Heart right ventricle (tissue), 16 donors: Measurements from ENCODE around the gene PRKCQ. TPM values are rescaled to one million over a fixed set of nuclear protein-coding genes. Genes with fewer than 3 reads are reported as not detected.

Experiments used
- ATAC-seq, 8 donors: fragments of 200-7000 bp; cut with Tn5 transposase; one replicate each; pipeline ENCODE4 v1.9.1; 2020; ENCODE audit warnings: mild to moderate bottlenecking in 8 of 8, moderate library complexity in 8 of 8, moderate number of reproducible peaks in 1 of 8
- DNase-seq, 2 donors: peaks; one replicate each; pipeline ENCODE4 v3.0.0-alpha.2; 2020
- H3K27ac ChIP-seq, 10 donors: fragments of 200-600 bp; sonication (generic) in 2 of 10; one replicate each; pipeline versions ENCODE4 v1.5.0 to v1.8.0; 2020 to 2022; ENCODE audit warnings: mild to moderate bottlenecking in 3 of 10
- H3K27me3 ChIP-seq, 7 donors: fragments of 200-600 bp; one replicate each; pipeline ENCODE4 v1.8.0; 2021 to 2022; ENCODE audit warnings: mild to moderate bottlenecking in 2 of 7
- H3K36me3 ChIP-seq, 9 donors: fragments of 200-600 bp; sonication (generic) in 1 of 9; one replicate each; pipeline versions ENCODE4 v1.5.0 to v1.8.0; 2020 to 2022; ENCODE audit warnings: mild to moderate bottlenecking in 2 of 9
- H3K4me1 ChIP-seq, 9 donors: fragments of 200-600 bp; sonication (generic) in 1 of 9; one replicate each; pipeline versions ENCODE4 v1.5.0 to v1.8.0; 2020 to 2022; ENCODE audit warnings: mild to moderate bottlenecking in 4 of 9
- H3K4me3 ChIP-seq, 10 donors: fragments of 200-600 bp; sonication (generic) in 2 of 10; one replicate each; pipeline versions ENCODE4 v1.5.0 to v1.8.0; 2020 to 2022; ENCODE audit warnings: mild to moderate bottlenecking in 7 of 10, moderate library complexity in 2 of 10
- H3K9me3 ChIP-seq, 11 donors: fragments of 200-600 bp in 10 of 11; sonication (generic) in 2 of 11; one replicate each; pipeline versions ENCODE4 v1.5.0 to v1.8.0; 2013 to 2022; ENCODE audit warnings: mild to moderate bottlenecking in 2 of 11, control low read depth in 1 of 11, moderate library complexity in 1 of 11
- WGBS, 2 donors: extraction: QIAGEN DNeasy Blood & Tissue Kit; methylation state at CpG; one replicate each; pipeline ENCODE4 v1.1.7; 2013; ENCODE audit warnings: inconsistent platforms in 1 of 2; 5-methylcytosine and 5-hydroxymethylcytosine counted together
- intact Hi-C, 10 donors: fragments of 100-400 bp; cut with DNase I; formaldehyde crosslinking; loops; one replicate each; pipeline versions ENCODE4 v1.11.1 to v1.14.2; 2022
- long read RNA-seq, 3 donors: library from polyadenylated mRNA; unstranded; transcript quantifications; one replicate each; pipeline ENCODE4 v2.0.0, GENCODE V29; 2020 to 2021
- polyA plus RNA-seq, 2 donors: library from polyadenylated mRNA; stranded (reverse); fragments of 200-250 nt; gene quantifications; one replicate each; pipeline ENCODE4 v1.2.3, GENCODE V29; 2013
- total RNA-seq, 10 donors: library from RNA; stranded (reverse); fragmentation: NEBNext Ultra II Directional in 3 of 10; extraction: Animal tissue kit (Norgen Biotek cat#: 25700) in 3 of 10; gene quantifications; one replicate each; pipeline versions ENCODE4 v1.2.1 to v1.2.4, GENCODE V29; 2021 to 2023
- TF ChIP-seq, protein P1 (sequence below), 9 donors: fragments of 200-600 bp; sonication (generic) in 2 of 9; IDR thresholded peaks; one replicate each; pipeline versions ENCODE4 v1.5.0 to v1.8.0; 2021 to 2022; ENCODE audit warnings: antibody characterized with exemption in 9 of 9, mild to moderate bottlenecking in 5 of 9, moderate library complexity in 1 of 9
- donor health status: Arrhythmogenic right ventricular cardiomyopathy.
- donor health status: ischemic (EF 13 %, LVEDD 7.1; RV severe dilation, severe dysfunction).
- donor health status: healthy with polysubstance abuse.
- donor health status: DM: no; HTN: yes; CAD: no.
- donor health status: DM: no; HTN: no; CAD: no.
- donor health status: ischemic (EF 25% LVEDD 6.9; RV normal size, moderate dysfunction).
- donor health status: ischemic (EF 25% LVEDD 5.7; RV mildly dilated, moderate dysfunction).
- donor health status: healthy.
- donor health status: DM: yes; HTN: yes; CAD: no.
- donor health status: Ischemic cardiomyopathy.
- donor health status: ischemic (EF 35%, LVEDD 5.7; RV mildly dilated, moderate dysfunction).
- donor health status: nonischemic (EF 11% LVEDD 7.7; RV severe dilation, severe dysfunction).
- donor health status: DM: yes; HTN: yes; CAD: no.
- donor health status: PGD.
- donor health status: ischemic (EF 29% LVEDD 5.4; RV normal size, mild dysfunction).
- donor health status: nonischemic (EF 23%, LVEDD 6.1; RV moderate dilation, normal function).

The PRKCQ gene
- 1 to 10 TPM in 2 of 10 donors, under 1 TPM in 7, not detected in 1; 0.15 to 2.0 (median 0.31) TPM for total RNA-seq
- under 1 TPM in 1 of 2 donors, not detected in 1; 0.04 TPM for polyA plus RNA-seq
- long read RNA-seq, donor 1, result 0 reads
- long read RNA-seq, donor 2, partial matches to known transcripts, result 0 of 1 reads
- long read RNA-seq, donor 2, other reads (novel, unspliced or antisense), result 1 of 1 reads
- long read RNA-seq, donor 3, partial matches to known transcripts, result 1 of 1 reads
- long read RNA-seq, donor 3, other reads (novel, unspliced or antisense), result 0 of 1 reads

DNA sequence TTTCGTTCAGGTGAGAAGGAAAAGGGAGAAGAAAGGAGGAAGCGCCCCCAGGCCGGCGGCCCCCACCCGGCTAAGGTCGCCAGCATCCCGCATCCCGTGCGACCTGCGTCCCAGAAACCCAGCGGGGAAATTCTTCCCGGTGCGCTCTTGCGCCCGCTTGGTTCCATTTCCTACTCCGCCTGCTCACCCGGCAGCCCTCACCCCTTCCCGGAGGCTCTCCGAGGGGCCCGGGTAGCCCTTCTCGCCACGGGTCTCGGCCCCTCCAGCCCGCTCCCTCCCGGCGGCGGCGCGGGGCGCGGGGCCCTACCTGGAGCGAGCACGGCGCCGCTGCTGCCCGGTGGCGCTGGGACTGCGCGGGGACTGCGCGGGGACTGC lies at the start of gene PRKCQ:
Gene PRKCQ (minus strand): TSS at position 373 of the 375 bp plus-strand sequence. CDS start 65,141 bp downstream, outside the sequence.
- DNase-seq (no peak), ATAC-seq (peak in 2 of 8 donors; percentile 17 to 38)
- peaks cover 0 to 72% (median 39%) of the 10 kb centered on the region in 7 donors for H3K27me3 ChIP-seq
- TF ChIP-seq, protein P1, sequence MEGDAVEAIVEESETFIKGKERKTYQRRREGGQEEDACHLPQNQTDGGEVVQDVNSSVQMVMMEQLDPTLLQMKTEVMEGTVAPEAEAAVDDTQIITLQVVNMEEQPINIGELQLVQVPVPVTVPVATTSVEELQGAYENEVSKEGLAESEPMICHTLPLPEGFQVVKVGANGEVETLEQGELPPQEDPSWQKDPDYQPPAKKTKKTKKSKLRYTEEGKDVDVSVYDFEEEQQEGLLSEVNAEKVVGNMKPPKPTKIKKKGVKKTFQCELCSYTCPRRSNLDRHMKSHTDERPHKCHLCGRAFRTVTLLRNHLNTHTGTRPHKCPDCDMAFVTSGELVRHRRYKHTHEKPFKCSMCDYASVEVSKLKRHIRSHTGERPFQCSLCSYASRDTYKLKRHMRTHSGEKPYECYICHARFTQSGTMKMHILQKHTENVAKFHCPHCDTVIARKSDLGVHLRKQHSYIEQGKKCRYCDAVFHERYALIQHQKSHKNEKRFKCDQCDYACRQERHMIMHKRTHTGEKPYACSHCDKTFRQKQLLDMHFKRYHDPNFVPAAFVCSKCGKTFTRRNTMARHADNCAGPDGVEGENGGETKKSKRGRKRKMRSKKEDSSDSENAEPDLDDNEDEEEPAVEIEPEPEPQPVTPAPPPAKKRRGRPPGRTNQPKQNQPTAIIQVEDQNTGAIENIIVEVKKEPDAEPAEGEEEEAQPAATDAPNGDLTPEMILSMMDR (IDR thresholded peaks at IDR 0.05), result no peak
- H3K4me1 ChIP-seq, result peaks cover 0 to 23% (median 4%) of the 10 kb centered on the region in 9 donors
- no peaks in the 10 kb centered on the region for H3K9me3 ChIP-seq
- H3K36me3 ChIP-seq, result no peaks in the 10 kb centered on the region
- WGBS, 2 donors, result 1% methylated on average over 39 to 41 of the region's 41 CpGs
- intact Hi-C loops, result loop anchor here in 5 of 10 donors (5.0 to 10.0 kb wide), 5 partner anchors 65 to 105 kb away; no protein-coding TSS in a partner anchor
- peak within 1 kb of the TSS in 2 of 10 donors; percentile 25 to 90 for H3K27ac ChIP-seq
- peak within 1 kb of the TSS in 9 of 10 donors; percentile 44 to 73 (median 52) for H3K4me3 ChIP-seq

DNA sequence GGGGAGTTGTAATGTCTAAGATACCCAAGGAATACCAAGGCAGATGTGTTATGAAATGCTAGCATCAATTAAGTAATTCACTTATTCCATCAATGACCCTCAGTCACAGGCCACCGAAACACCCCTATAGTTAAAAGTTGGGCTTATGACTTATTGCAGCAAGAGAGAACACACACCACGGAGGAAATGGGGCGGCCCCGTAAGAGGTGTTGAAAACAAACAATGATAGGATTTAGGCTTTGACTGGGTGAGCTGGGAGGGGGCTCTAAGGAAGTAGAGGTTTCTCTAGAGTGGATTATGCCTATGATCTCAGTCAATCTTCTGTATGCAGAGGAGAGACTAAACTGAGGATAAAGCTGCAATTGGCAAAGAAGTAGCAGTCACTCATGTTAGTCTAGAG lies 45.4 kb upstream of the PRKCQ start:
- TF ChIP-seq, protein P1 (IDR thresholded peaks at IDR 0.05), result no peak
- DNase-seq (no peak), ATAC-seq (no peak)
- intact Hi-C loops, result no loop called here
- Histone ChIP-seq H3K9me3 (no peaks in the 10 kb centered on the region), H3K27me3 (peaks cover 0 to 21% (median 5%) of the 10 kb centered on the region in 7 donors), H3K4me1 (no peaks in the 10 kb centered on the region), H3K4me3 (no peak overlapping the region), H3K27ac (no peak overlapping the region), H3K36me3 (no peaks in the 10 kb centered on the region)
- WGBS, 2 donors, result 57 to 65% methylated on average over 4 of the region's 4 CpGs

DNA sequence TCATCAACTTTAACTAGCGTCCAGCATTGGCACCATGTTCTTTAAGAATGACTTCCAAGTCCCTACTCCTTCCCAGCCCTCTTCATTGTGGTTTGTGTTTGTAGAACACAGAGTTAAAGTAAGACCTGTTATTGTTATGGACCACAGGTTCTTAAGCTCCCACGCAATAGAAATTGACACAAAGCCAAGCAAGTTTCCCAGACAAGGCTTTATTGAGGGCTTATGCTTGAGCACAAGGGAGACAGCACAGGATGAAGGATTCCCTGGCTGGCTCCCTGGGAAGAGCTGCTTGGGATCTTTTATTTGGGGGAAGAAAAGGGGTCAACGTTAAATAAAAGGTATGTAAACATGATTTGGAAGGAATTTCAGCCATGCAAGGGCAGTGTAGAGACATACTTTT lies 44.3 kb upstream of the PRKCQ start:
- ATAC-seq, result no peak
- H3K4me1 ChIP-seq, result no peaks in the 10 kb centered on the region
- no peak overlapping the region for H3K27ac ChIP-seq
- no peak overlapping the region for H3K4me3 ChIP-seq
- H3K27me3 ChIP-seq, result peaks cover 0 to 21% (median 5%) of the 10 kb centered on the region in 7 donors
- no peaks in the 10 kb centered on the region for H3K9me3 ChIP-seq
- intact Hi-C loops, result no loop called here
- TF ChIP-seq, protein P1 (IDR thresholded peaks at IDR 0.05), result no peak
- no peak for DNase-seq
- no peaks in the 10 kb centered on the region for H3K36me3 ChIP-seq
- 51 to 56% methylated on average over 3 of the region's 3 CpGs for WGBS, 2 donors

DNA sequence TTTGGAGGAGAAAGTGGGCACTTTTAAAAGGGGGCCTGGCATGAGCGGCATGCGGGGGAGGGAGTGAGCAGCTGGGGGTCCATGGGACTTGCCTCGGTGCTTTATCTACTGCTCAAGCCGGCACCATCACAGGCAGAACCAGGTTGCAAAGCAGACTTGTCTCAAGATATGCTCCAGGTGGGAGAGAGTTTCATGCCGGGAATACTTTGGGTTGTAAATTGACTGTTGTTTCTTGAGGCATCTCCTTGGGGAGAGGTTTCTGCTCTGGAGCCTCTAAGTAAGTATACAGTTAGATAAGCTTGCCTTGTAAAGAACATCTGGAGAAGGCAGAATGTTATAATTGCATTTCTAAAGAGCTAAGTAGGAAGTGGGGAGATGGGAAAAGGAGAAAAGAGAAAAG lies 42.8 kb upstream of the PRKCQ start:
- TF ChIP-seq, protein P1 (IDR thresholded peaks at IDR 0.05), result no peak
- Histone ChIP-seq H3K4me3 (no peak overlapping the region), H3K36me3 (no peaks in the 10 kb centered on the region), H3K4me1 (no peaks in the 10 kb centered on the region), H3K9me3 (no peaks in the 10 kb centered on the region), H3K27me3 (peaks cover 0 to 21% (median 6%) of the 10 kb centered on the region in 7 donors), H3K27ac (no peak overlapping the region)
- intact Hi-C loops, result no loop called here
- ATAC-seq (no peak), DNase-seq (no peak)
- 44 to 54% methylated on average over 5 of the region's 5 CpGs for WGBS, 2 donors
